ENCODE data around the gene SLC2A4. TPM values are rescaled to one million over a fixed set of nuclear protein-coding genes. Genes with fewer than 3 reads are reported as not detected.

Gene SLC2A4
- total RNA-seq, 1 donor from 2014 or later: not detected

DNA sequence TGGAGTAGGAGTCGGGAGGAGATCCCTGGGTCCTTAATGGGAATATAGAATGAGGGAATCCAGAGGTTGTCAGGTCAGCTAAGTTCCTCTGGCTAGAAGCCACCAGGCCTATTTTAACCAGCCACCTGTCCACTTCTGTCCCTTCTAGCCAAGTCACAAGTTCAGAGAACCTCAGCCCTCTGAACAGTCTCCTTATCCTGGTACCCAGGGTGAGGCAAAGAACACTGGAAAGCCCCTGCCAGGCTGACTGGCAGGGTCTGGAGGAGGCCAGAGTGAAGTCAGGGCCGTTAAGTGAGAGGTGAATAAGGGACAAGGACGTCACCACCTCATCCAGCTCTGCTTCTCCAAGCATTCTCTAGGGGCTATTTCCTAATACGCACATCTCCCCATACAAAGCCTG is 32.7 kb upstream of the SLC2A4 start:
- Mint-ChIP-seq H3K27me3 (no peaks in the 10 kb centered on the region), H3K4me1 (peaks cover 44% of the 10 kb centered on the region), H3K27ac (peak overlapping the region; percentile 4), H3K9me3 (no peaks in the 10 kb centered on the region), H3K4me3 (no peak overlapping the region), H3K36me3 (ENCODE audit: low read depth) (peaks cover 57% of the 10 kb centered on the region)
- DNase-seq: no peak
- POLR2A ChIA-PET: interaction anchor here (0.8 to 5.8 kb wide), 2 partner anchors 10 to 29 kb away, joined by 3 to 134 read pairs; partner anchors contain the start of genes ACADVL, DLG4, DVL2 and GABARAP
- intact Hi-C loops (cut with micrococcal nuclease): no loop called here
- ATAC-seq (ENCODE audit: low read depth): no peak
- CTCF ChIA-PET: interaction anchor here (1.2 kb wide), 1 partner anchor 28 kb away, joined by 3 read pairs; no protein-coding TSS in a partner anchor
- TF ChIP-seq, protein P1, sequence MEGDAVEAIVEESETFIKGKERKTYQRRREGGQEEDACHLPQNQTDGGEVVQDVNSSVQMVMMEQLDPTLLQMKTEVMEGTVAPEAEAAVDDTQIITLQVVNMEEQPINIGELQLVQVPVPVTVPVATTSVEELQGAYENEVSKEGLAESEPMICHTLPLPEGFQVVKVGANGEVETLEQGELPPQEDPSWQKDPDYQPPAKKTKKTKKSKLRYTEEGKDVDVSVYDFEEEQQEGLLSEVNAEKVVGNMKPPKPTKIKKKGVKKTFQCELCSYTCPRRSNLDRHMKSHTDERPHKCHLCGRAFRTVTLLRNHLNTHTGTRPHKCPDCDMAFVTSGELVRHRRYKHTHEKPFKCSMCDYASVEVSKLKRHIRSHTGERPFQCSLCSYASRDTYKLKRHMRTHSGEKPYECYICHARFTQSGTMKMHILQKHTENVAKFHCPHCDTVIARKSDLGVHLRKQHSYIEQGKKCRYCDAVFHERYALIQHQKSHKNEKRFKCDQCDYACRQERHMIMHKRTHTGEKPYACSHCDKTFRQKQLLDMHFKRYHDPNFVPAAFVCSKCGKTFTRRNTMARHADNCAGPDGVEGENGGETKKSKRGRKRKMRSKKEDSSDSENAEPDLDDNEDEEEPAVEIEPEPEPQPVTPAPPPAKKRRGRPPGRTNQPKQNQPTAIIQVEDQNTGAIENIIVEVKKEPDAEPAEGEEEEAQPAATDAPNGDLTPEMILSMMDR (IDR thresholded peaks at IDR 0.05): no peak

DNA sequence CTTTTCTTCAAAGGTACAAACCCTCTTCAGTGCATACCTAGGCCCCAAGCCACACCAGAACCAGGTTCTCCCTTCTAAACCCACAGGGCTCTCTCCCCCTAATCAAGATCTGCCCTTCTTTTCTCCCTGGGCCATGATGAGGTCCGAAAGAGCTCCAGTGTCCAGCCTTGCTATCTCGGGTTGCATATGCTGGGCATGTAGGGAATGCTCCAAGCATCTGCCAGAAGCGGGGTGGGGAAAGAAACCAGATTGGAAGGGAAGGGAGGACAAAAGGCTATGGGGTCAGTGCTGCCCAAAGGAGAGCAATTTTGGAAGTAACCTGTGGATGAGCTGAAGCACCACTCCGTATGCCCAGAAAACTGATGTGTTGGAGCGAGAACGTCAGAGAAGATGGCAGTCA is 32.3 kb upstream of the SLC2A4 start:
- POLR2A ChIA-PET: interaction anchor here (1.3 to 5.8 kb wide), 2 partner anchors 11 to 35 kb away, joined by 4 to 134 read pairs; partner anchors contain the start of genes DVL2, GABARAP and PHF23

DNA sequence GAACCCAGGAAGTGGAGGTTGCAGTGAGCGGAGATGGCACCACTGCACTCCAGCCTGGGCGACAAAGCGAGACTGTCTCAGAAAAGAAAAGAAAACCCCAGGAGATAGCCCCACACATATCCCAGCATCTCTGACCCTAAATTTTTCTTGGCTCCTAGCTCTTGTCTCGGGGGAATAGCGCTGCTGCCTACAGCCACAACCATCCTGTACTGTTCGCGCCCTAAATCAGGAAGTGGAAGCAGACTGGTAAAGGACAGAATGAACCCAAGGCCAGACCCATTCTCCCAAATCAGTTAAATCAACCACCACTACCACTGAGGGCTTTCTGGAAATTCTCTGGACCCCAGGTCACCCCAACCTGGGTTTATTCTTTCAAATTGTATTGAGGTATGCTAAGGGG is 31.7 kb upstream of the SLC2A4 start:
- TF ChIP-seq, protein P1 (IDR thresholded peaks at IDR 0.05): no peak
- no peaks in the 10 kb centered on the region for H3K27me3 Mint-ChIP-seq
- H3K4me1 Mint-ChIP-seq: peaks cover 47% of the 10 kb centered on the region
- peaks cover 56% of the 10 kb centered on the region for H3K36me3 Mint-ChIP-seq (ENCODE audit: low read depth)
- ChIA-PET POLR2A (interaction anchor here (0.8 to 5.8 kb wide), 3 partner anchors 11 to 35 kb away, joined by 3 to 134 read pairs (median 4); partner anchors contain the start of genes ACADVL, DLG4, DVL2 and GABARAP), CTCF (interaction anchor here (1.2 kb wide), 1 partner anchor 29 kb away, joined by 3 read pairs; no protein-coding TSS in a partner anchor)
- ATAC-seq (ENCODE audit: low read depth): no peak
- intact Hi-C loops (cut with micrococcal nuclease): loop anchor here (5.0 kb wide), 1 partner anchor 232 kb away; the partner anchor contains the start of genes POLR2A and SLC35G6
- H3K4me3 Mint-ChIP-seq: peak overlapping the region; percentile 98
- no peak for DNase-seq
- peak overlapping the region; percentile 87 for H3K27ac Mint-ChIP-seq
- no peaks in the 10 kb centered on the region for H3K9me3 Mint-ChIP-seq

More for the DNA sequence above, 32.3 kb upstream of the SLC2A4 start:
- Mint-ChIP-seq H3K9me3 (no peaks in the 10 kb centered on the region), H3K27me3 (no peaks in the 10 kb centered on the region), H3K4me1 (peaks cover 47% of the 10 kb centered on the region), H3K27ac (no peak overlapping the region), H3K36me3 (ENCODE audit: low read depth) (peaks cover 57% of the 10 kb centered on the region), H3K4me3 (peak overlapping the region; percentile 98)
- CTCF ChIA-PET: interaction anchor here (1.2 kb wide), 1 partner anchor 28 kb away, joined by 3 read pairs; no protein-coding TSS in a partner anchor
- intact Hi-C loops (cut with micrococcal nuclease): no loop called here
- TF ChIP-seq, protein P1 (IDR thresholded peaks at IDR 0.05): no peak
- ATAC-seq (ENCODE audit: low read depth) (no peak), DNase-seq (no peak)

DNA sequence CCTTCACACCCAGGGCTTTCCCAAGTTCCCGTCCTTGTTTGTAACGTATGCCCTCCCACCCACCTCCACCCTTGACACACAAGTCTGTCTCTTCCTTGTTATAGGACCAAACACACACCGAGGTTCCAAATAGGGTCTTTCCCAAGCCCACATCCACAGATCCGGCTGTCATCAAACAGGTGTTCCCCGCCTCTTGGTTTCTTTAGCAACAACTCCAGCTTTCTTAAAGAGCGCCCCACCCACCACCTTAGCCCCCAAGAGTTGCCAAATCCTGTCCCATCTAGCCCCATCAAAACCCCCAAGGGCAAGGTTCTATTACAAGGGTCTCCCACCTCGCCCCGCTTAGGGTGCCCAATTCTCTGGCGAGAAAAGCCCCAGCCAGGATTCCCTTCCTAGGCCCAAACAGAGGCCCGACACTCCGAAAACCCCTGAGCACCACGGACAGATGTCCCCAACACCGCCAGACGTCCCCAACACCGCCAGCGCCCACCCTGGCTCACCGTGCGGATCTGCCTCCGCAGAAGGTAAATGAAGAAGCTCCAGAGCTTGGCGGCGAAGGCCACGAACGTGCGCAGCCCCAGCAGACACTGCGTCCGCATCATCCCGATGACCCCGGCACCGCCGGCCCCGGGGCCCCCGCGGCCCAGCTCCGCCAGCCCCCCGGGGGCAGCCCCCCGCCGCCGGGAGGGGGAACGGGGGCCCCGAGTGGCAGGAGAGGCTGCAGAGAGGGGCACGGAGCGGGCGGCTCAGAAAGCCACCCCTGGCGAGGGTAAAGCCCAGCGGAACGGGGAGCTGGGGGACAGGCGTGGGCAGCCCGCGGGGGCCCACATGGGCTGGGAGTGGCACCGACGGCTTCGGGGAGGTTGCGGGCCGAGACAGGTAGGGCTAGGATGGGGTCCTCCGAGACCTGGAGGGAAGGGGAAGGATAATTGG is 30.6 kb upstream of the SLC2A4 start:
- peak; percentile 1 for ATAC-seq (ENCODE audit: low read depth)
- Mint-ChIP-seq H3K27ac (peak overlapping the region; percentile 100), H3K4me3 (peak overlapping the region; percentile 98), H3K27me3 (no peaks in the 10 kb centered on the region), H3K4me1 (peaks cover 47% of the 10 kb centered on the region), H3K36me3 (ENCODE audit: low read depth) (peaks cover 58% of the 10 kb centered on the region), H3K9me3 (no peaks in the 10 kb centered on the region)
- TF ChIP-seq, protein P1 (IDR thresholded peaks at IDR 0.05): no peak
- DNase-seq: no peak
- CTCF ChIA-PET: interaction anchor here (0.6 to 1.0 kb wide), 2 partner anchors 8 to 30 kb away, joined by 3 read pairs; partner anchors contain the start of gene GABARAP
- POLR2A ChIA-PET: interaction anchor here (0.7 to 5.8 kb wide), 12 partner anchors 9 to 435 kb away, joined by 3 to 134 read pairs (median 4); partner anchors contain the start of genes ACADVL, DLG4, DVL2 and GABARAP
- intact Hi-C loops (cut with micrococcal nuclease): loop anchor here (5.0 kb wide), 1 partner anchor 231 kb away; the partner anchor contains the start of genes POLR2A and SLC35G6

Measured in activated B cell treated with CpG ODN at 0.5 μM for 24 hours (primary cell).